ENCODE measurements around the gene RCL1. TPM values are rescaled to one million over a fixed set of nuclear protein-coding genes. Genes with fewer than 3 reads are reported as not detected.
"Not testable (repeated sequence)": the region's sequence is repeated elsewhere in the genome, so short reads cannot be mapped to it uniquely, and the experiment has no call there.

Gene RCL1
- total RNA-seq, 2 donors from 2014 or later, result 27.0 to 49.4 TPM

- H3K27ac ChIP-seq, result no peak overlapping the region
- H3K27me3 ChIP-seq, result no peaks in the 10 kb centered on the region
- intact Hi-C loops (cut with DNase I), result no loop called here
- DNase-seq, result no peak
- TF ChIP-seq CTCF (IDR thresholded peaks at IDR 0.05), result no peak
- TF ChIP-seq POLR2A (IDR thresholded peaks at IDR 0.05), result no peak
- H3K4me3 ChIP-seq, result no peak overlapping the region
- H3K36me3 ChIP-seq (replicated peaks in 1 of 2; ENCODE audit: insufficient read depth in 1 of 2, low read depth in 2 of 2), result no peaks in the 10 kb centered on the region
- no peaks in the 10 kb centered on the region for H3K4me1 ChIP-seq
- ATAC-seq, result no peak
- WGBS, 2 donors, result 72 to 80% methylated on average over 1 to 2 of the region's 2 CpGs
- no peaks in the 10 kb centered on the region for H3K9me3 ChIP-seq
Measured at GRCh38 chr9:4781408-4781807, 11.3 kb upstream of the RCL1 start.

GRCh38 chr9:4783191-4783590 lies 9.6 kb upstream of the RCL1 start:
- H3K9me3 ChIP-seq; H3K27ac ChIP-seq; H3K27me3 ChIP-seq; DNase-seq; H3K4me1 ChIP-seq; H3K4me3 ChIP-seq; H3K36me3 ChIP-seq (replicated peaks in 1 of 2; ENCODE audit: insufficient read depth in 1 of 2, low read depth in 2 of 2); intact Hi-C loops (cut with DNase I); ATAC-seq: not testable (repeated sequence)
- WGBS, 2 donors, result 74 to 80% methylated on average over 2 to 4 of the region's 4 CpGs

GRCh38 chr9:4784403-4784802 lies 8.3 kb upstream of the RCL1 start:
- TF ChIP-seq POLR2A (IDR thresholded peaks at IDR 0.05) (no peak), CTCF (IDR thresholded peaks at IDR 0.05) (no peak)
- intact Hi-C loops (cut with DNase I), result no loop called here
- Histone ChIP-seq H3K9me3 (no peaks in the 10 kb centered on the region), H3K36me3 (replicated peaks in 1 of 2; ENCODE audit: insufficient read depth in 1 of 2, low read depth in 2 of 2) (no peaks in the 10 kb centered on the region), H3K27me3 (no peaks in the 10 kb centered on the region), H3K4me1 (no peaks in the 10 kb centered on the region), H3K27ac (no peak overlapping the region), H3K4me3 (no peak overlapping the region)
- DNase-seq (no peak), ATAC-seq (no peak)
- 53 to 73% methylated on average over 2 of the region's 2 CpGs for WGBS, 2 donors

GRCh38 chr9:4786599-4786998 lies 6.1 kb upstream of the RCL1 start:
- DNase-seq (no peak), ATAC-seq (no peak)
- Histone ChIP-seq H3K9me3 (no peaks in the 10 kb centered on the region), H3K36me3 (replicated peaks in 1 of 2; ENCODE audit: insufficient read depth in 1 of 2, low read depth in 2 of 2) (no peaks in the 10 kb centered on the region), H3K4me1 (no peaks in the 10 kb centered on the region), H3K27ac (no peak overlapping the region), H3K4me3 (no peak overlapping the region), H3K27me3 (no peaks in the 10 kb centered on the region)
- intact Hi-C loops (cut with DNase I), result no loop called here
- 92 to 95% methylated on average over 4 of the region's 4 CpGs for WGBS, 2 donors
- TF ChIP-seq CTCF (IDR thresholded peaks at IDR 0.05) (no peak), POLR2A (IDR thresholded peaks at IDR 0.05) (no peak)

GRCh38 chr9:4787876-4788275 lies 4.9 kb upstream of the RCL1 start:
- no peak for ATAC-seq
- no peak for DNase-seq
- no peaks in the 10 kb centered on the region for H3K27me3 ChIP-seq
- TF ChIP-seq POLR2A (IDR thresholded peaks at IDR 0.05), result no peak
- TF ChIP-seq CTCF (IDR thresholded peaks at IDR 0.05), result no peak
- intact Hi-C loops (cut with DNase I), result no loop called here
- no peaks in the 10 kb centered on the region for H3K36me3 ChIP-seq (replicated peaks in 1 of 2; ENCODE audit: insufficient read depth in 1 of 2, low read depth in 2 of 2)
- H3K27ac ChIP-seq, result no peak overlapping the region
- 95 to 96% methylated on average over 1 of the region's 1 CpG for WGBS, 2 donors
- no peak overlapping the region for H3K4me3 ChIP-seq
- H3K4me1 ChIP-seq, result peaks cover 6% of the 10 kb centered on the region
- H3K9me3 ChIP-seq, result no peaks in the 10 kb centered on the region
